GM12878 (cell line): ENCODE data around the gene FUCA2. TPM values are rescaled to one million over a fixed set of nuclear protein-coding genes. Genes with fewer than 3 reads are reported as not detected.

Experiments
- ATAC-seq: fragments of 200-7000 bp; cut with Tn5 transposase; 3 replicates; pipeline ENCODE4 v1.9.1; 2020; ENCODE audit warnings: mild to moderate bottlenecking, moderate library complexity
- BruUV-seq: library from RNA; stranded (reverse); fragments of 400-500 nt; replicated peaks from 2 replicates; lab custom pipeline; 2021; lab: Mats Ljungman, UMichigan
- CTCF ChIA-PET: fragments of 300-600 bp; sonication (Branson Sonifier 250); formaldehyde crosslinking; extraction: SDS; loops from one replicate; lab custom pipeline; 2021; ENCODE audit warnings: inconsistent platforms; lab: Yijun Ruan, JAX
- POLR2A ChIA-PET: fragments of 350-600 bp; formaldehyde crosslinking; extraction: SDS; loops from one replicate; lab custom pipeline; 2021; ENCODE audit warnings: inconsistent platforms; lab: Charles Lee
- RAD21 ChIA-PET: fragments of 300-600 bp; sonication (Branson Sonifier 250); formaldehyde crosslinking; loops from one replicate; lab custom pipeline; 2023; ENCODE audit warnings: antibody characterized with exemption; ENCODE audit not compliant: unreplicated experiment; lab: Charles Lee
- SMC1A ChIA-PET: fragments of 300-600 bp; sonication (Branson Sonifier 250); formaldehyde crosslinking; loops from one replicate; lab custom pipeline; 2023; ENCODE audit not compliant: unreplicated experiment, uncharacterized antibody; lab: Charles Lee
- DNase-seq: peaks from one replicate; pipeline ENCODE4 v3.0.0-alpha.2; 2011; ENCODE audit warnings: low read depth, low spot score
- FAIRE-seq: peaks from 3 replicates; lab custom pipeline; 2011; peaks lifted over from hg19 to GRCh38; lab: Jason Lieb, UNC
- H2AFZ ChIP-seq: 2 replicates; pipeline ENCODE4 v1.6.0; 2011; ENCODE audit warnings: low read depth, low read length, control low read depth; ENCODE audit not compliant: control insufficient read depth
- H3K27ac ChIP-seq: 2 replicates; pipeline ENCODE4 v1.5.1; 2011; ENCODE audit warnings: control low read depth; ENCODE audit not compliant: control insufficient read depth, insufficient read depth
- H3K27me3 ChIP-seq, 2 experiments: replicated peaks in 1 of 2; 2 replicates each; pipeline versions ENCODE4 v1.6.0 to v1.6.1; 2011; ENCODE audit warnings: low read length in 1 of 2; ENCODE audit not compliant: control insufficient read depth in 2 of 2, insufficient read depth in 2 of 2
- H3K36me3 ChIP-seq, 2 experiments: 2 replicates each; pipeline ENCODE4 v1.5.1; 2011; ENCODE audit warnings: low read length in 1 of 2; ENCODE audit not compliant: control insufficient read depth in 2 of 2, insufficient read depth in 2 of 2
- H3K4me1 ChIP-seq: 2 replicates; pipeline ENCODE4 v1.6.1; 2011; ENCODE audit warnings: mild to moderate bottlenecking, low read length, moderate library complexity, mixed read lengths; ENCODE audit not compliant: control insufficient read depth, insufficient read depth
- H3K4me2 ChIP-seq: 2 replicates; pipeline ENCODE4 v1.6.0; 2011; ENCODE audit warnings: control low read depth; ENCODE audit not compliant: control insufficient read depth, insufficient read depth
- H3K4me3 ChIP-seq: fragments of 200-600 bp; sonication (generic); 2 replicates; pipeline ENCODE4 v1.5.1; 2016
- H3K79me2 ChIP-seq: 2 replicates; pipeline ENCODE4 v1.6.0; 2011; ENCODE audit warnings: low read length; ENCODE audit not compliant: control insufficient read depth, insufficient read depth
- H3K9ac ChIP-seq: 2 replicates; pipeline ENCODE4 v1.8.0; 2011; ENCODE audit warnings: low read length, control low read depth, mixed read lengths; ENCODE audit not compliant: control insufficient read depth, insufficient read depth
- H3K9me3 ChIP-seq: replicated peaks from 3 replicates; pipeline ENCODE4 v1.5.1; 2011; ENCODE audit warnings: mild to moderate bottlenecking, low read length; ENCODE audit not compliant: control insufficient read depth, insufficient read depth
- H4K20me1 ChIP-seq: 2 replicates; pipeline ENCODE4 v1.6.0; 2011; ENCODE audit not compliant: control insufficient read depth, insufficient read depth
- CBX5 ChIP-seq: sonication (generic); IDR thresholded peaks from 2 replicates; pipeline ENCODE4 v1.6.1; 2016; ENCODE audit warnings: low read depth, moderate library complexity, mild to moderate bottlenecking, inconsistent platforms
- CHD2 ChIP-seq: IDR thresholded peaks from 2 replicates; pipeline ENCODE4 v1.6.1; 2011; ENCODE audit warnings: low read depth, low read length, improper control_type of control experiment, borderline replicate concordance
- FOXM1 ChIP-seq: IDR thresholded peaks from 2 replicates; pipeline ENCODE4 v1.6.1; 2012; ENCODE audit warnings: low read depth, mild to moderate bottlenecking, inconsistent platforms, low read length, moderate library complexity
- GABPA ChIP-seq: IDR thresholded peaks from 2 replicates; pipeline ENCODE4 v1.6.1; 2014; ENCODE audit warnings: antibody characterized with exemption, low read depth, mild to moderate bottlenecking, inconsistent platforms
- POLR2AphosphoS5 ChIP-seq: IDR thresholded peaks from 2 replicates; pipeline ENCODE4 v1.6.1; 2011; ENCODE audit warnings: mild to moderate bottlenecking, low read length, inconsistent platforms
- SMC3 ChIP-seq: IDR thresholded peaks from 2 replicates; pipeline ENCODE4 v1.6.1; 2011; ENCODE audit warnings: low read length, improper control_type of control experiment, borderline replicate concordance
- ZNF622 ChIP-seq: fragments of 450-650 bp; IDR thresholded peaks from 2 replicates; pipeline ENCODE4 v1.6.1; 2017; ENCODE audit warnings: mild to moderate bottlenecking, inconsistent platforms
- ZNF687 ChIP-seq: fragments of 450-650 bp; IDR thresholded peaks from 2 replicates; pipeline ENCODE4 v1.6.1; 2017; ENCODE audit warnings: mild to moderate bottlenecking, moderate library complexity
- WGBS: methylation state at CpG from one replicate; pipeline ENCODE4 v1.1.6; 2016; ENCODE audit warnings: low lambda C conversion rate; ENCODE audit not compliant: insufficient replicate concordance, insufficient coverage; ENCODE audit errors: missing lambda C conversion rate; 5-methylcytosine and 5-hydroxymethylcytosine counted together
- in situ Hi-C: fragments of 300-500 bp; cut with MboI; formaldehyde crosslinking; loops from 9 replicates; pipeline ENCODE4 v1.14.3; 2018; ENCODE audit warnings: mixed read lengths
- intact Hi-C: fragments of 100-400 bp; cut with micrococcal nuclease; formaldehyde crosslinking; loops from one replicate; pipeline ENCODE4 v1.14.2; 2022; ENCODE audit not compliant: unreplicated experiment
- polyA plus RNA-seq, 11 experiments: library from polyadenylated mRNA; depleted of rRNA in 4 of 11; unstranded in 6 of 11; stranded (reverse) in 5 of 11; fragments of >200 nt; fragmentation: Nextera tagmentation in 4 of 11; fragmentation: Illumina TruSeq in 1 of 11; extraction: Ambion mirVana in 4 of 11; extraction: Trizol in 1 of 11; gene quantifications; 1 replicate in 1 of 11; 2 replicates in 10 of 11; pipeline versions ENCODE4 v1.2.1 to v1.2.3, GENCODE V29; 2011 to 2016; ENCODE audit warnings: inconsistent platforms in 2 of 11, missing spikeins in 2 of 11, low read depth in 1 of 11
- total RNA-seq, 4 experiments: library from RNA; depleted of rRNA in 3 of 4; stranded (reverse); fragments of >200 nt in 3 of 4; fragmentation: Illumina TruSeq in 1 of 4; extraction: Trizol in 1 of 4; gene quantifications; 2 replicates each; pipeline versions ENCODE4 v1.2.1 to v1.2.3, GENCODE V29; 2013 to 2021
- TF ChIP-seq, protein P1 (sequence below): fragments of 450-650 bp; IDR thresholded peaks from 2 replicates; pipeline ENCODE4 v1.6.1; 2014; ENCODE audit warnings: mild to moderate bottlenecking
- TF ChIP-seq, protein P2 (sequence below): fragments of 450-650 bp; formaldehyde crosslinking; IDR thresholded peaks from 2 replicates; pipeline ENCODE4 v1.5.0; 2022; ENCODE audit warnings: mild to moderate bottlenecking, missing genetic modification characterization
- TF ChIP-seq, protein P3 (sequence below): IDR thresholded peaks from 2 replicates; pipeline ENCODE4 v1.6.1; 2011; ENCODE audit warnings: mild to moderate bottlenecking, low read depth, low read length, moderate library complexity; ENCODE audit not compliant: insufficient replicate concordance

Gene FUCA2
- total and polyA plus RNA-seq, 10 of the 15 experiments (the other 5 are each of a cell fraction or from before 2014, with no cell fraction given): 5.7 to 36.2 (median 21.5) TPM

- TF ChIP-seq ZNF622: no peak
- no peak for TF ChIP-seq CHD2
- no peak for TF ChIP-seq GABPA
- TF ChIP-seq, protein P1, sequence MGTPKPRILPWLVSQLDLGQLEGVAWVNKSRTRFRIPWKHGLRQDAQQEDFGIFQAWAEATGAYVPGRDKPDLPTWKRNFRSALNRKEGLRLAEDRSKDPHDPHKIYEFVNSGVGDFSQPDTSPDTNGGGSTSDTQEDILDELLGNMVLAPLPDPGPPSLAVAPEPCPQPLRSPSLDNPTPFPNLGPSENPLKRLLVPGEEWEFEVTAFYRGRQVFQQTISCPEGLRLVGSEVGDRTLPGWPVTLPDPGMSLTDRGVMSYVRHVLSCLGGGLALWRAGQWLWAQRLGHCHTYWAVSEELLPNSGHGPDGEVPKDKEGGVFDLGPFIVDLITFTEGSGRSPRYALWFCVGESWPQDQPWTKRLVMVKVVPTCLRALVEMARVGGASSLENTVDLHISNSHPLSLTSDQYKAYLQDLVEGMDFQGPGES: no peak
- TF ChIP-seq FOXM1: no peak
- TF ChIP-seq, protein P2, sequence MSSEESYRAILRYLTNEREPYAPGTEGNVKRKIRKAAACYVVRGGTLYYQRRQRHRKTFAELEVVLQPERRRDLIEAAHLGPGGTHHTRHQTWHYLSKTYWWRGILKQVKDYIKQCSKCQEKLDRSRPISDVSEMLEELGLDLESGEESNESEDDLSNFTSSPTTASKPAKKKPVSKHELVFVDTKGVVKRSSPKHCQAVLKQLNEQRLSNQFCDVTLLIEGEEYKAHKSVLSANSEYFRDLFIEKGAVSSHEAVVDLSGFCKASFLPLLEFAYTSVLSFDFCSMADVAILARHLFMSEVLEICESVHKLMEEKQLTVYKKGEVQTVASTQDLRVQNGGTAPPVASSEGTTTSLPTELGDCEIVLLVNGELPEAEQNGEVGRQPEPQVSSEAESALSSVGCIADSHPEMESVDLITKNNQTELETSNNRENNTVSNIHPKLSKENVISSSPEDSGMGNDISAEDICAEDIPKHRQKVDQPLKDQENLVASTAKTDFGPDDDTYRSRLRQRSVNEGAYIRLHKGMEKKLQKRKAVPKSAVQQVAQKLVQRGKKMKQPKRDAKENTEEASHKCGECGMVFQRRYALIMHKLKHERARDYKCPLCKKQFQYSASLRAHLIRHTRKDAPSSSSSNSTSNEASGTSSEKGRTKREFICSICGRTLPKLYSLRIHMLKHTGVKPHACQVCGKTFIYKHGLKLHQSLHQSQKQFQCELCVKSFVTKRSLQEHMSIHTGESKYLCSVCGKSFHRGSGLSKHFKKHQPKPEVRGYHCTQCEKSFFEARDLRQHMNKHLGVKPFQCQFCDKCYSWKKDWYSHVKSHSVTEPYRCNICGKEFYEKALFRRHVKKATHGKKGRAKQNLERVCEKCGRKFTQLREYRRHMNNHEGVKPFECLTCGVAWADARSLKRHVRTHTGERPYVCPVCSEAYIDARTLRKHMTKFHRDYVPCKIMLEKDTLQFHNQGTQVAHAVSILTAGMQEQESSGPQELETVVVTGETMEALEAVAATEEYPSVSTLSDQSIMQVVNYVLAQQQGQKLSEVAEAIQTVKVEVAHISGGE (CRISPR knock-in tag): no peak
- TF ChIP-seq CBX5: no peak
- no peak for TF ChIP-seq ZNF687
- TF ChIP-seq SMC3: no peak
- TF ChIP-seq POLR2AphosphoS5: no peak
- TF ChIP-seq, protein P3, sequence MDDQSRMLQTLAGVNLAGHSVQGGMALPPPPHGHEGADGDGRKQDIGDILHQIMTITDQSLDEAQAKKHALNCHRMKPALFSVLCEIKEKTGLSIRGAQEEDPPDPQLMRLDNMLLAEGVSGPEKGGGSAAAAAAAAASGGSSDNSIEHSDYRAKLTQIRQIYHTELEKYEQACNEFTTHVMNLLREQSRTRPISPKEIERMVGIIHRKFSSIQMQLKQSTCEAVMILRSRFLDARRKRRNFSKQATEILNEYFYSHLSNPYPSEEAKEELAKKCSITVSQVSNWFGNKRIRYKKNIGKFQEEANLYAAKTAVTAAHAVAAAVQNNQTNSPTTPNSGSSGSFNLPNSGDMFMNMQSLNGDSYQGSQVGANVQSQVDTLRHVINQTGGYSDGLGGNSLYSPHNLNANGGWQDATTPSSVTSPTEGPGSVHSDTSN: no peak
- TF ChIP-seq, all 136 proteins: peak for 0
- Histone ChIP-seq H3K9ac (no peak overlapping the region), H3K79me2 (peaks cover 12% of the 10 kb centered on the region), H3K4me1 (peaks cover 29% of the 10 kb centered on the region), H3K27ac (no peak overlapping the region), H3K9me3 (no peaks in the 10 kb centered on the region), H4K20me1 (no peaks in the 10 kb centered on the region), H3K4me3 (no peak overlapping the region), H3K36me3 (peaks cover 0 to 10% of the 10 kb centered on the region in 2 experiments; a peak in 2 of 4 replicates), H3K27me3 (no peaks in the 10 kb centered on the region), H3K4me2 (no peak overlapping the region), H2AFZ (no peak overlapping the region)
- no peak for DNase-seq
- RAD21 ChIA-PET: interaction anchor here (1.3 kb wide), 1 partner anchor 53 kb away, joined by 4 read pairs; no protein-coding TSS in a partner anchor
- SMC1A ChIA-PET: interaction anchor here (0.7 to 1.7 kb wide), 6 partner anchors 9 to 56 kb away, joined by 3 to 6 read pairs (median 4); partner anchors contain the start of genes ADAT2 and PEX3
- WGBS: 97% methylated on average over 6 of the region's 6 CpGs
- intact Hi-C loops (loop anchor here (10.0 kb wide), 1 partner anchor 271 kb away; no protein-coding TSS in a partner anchor), in situ Hi-C loops (no loop called here)
- FAIRE-seq: no peak
- POLR2A ChIA-PET: no interaction called here
- CTCF ChIA-PET: interaction anchor here (0.6 to 2.9 kb wide), 4 partner anchors 9 to 1159 kb away, joined by 3 to 9 read pairs (median 3); no protein-coding TSS in a partner anchor
- BruUV-seq: no TSS peak
- ATAC-seq: no peak
These were observed 5.3 kb downstream of the FUCA2 start for GRCh38 chr6:143506199-143506598.
